HepG2 (cell line): ENCODE data around the gene TP53I3. TPM values are rescaled to one million over a fixed set of nuclear protein-coding genes. Genes with fewer than 3 reads are reported as not detected.

Source experiments
- CC2D1A ChIP-seq: sonication (generic); formaldehyde crosslinking; IDR thresholded peaks from 2 replicates; pipeline ENCODE4 v1.8.1; 2023; ENCODE audit warnings: mild to moderate bottlenecking, missing genetic modification reagents
- FOXC1 ChIP-seq: sonication (generic); formaldehyde crosslinking; IDR thresholded peaks from 2 replicates; pipeline ENCODE4 v1.8.0; 2022; ENCODE audit warnings: mild to moderate bottlenecking, missing genetic modification reagents, borderline replicate concordance
- FOXP1 ChIP-seq, 2 experiments: fragments of 450-650 bp in 1 of 2; IDR thresholded peaks; 2 replicates each; pipeline ENCODE4 v1.6.1; 2017 to 2018; ENCODE audit warnings: antibody characterized with exemption in 1 of 2
- MAFK ChIP-seq, 2 experiments: IDR thresholded peaks in 1 of 2; conservative IDR thresholded peaks in 1 of 2; 2 replicates each; pipeline ENCODE4 v1.6.1; 2011; ENCODE audit warnings: improper control_type of control experiment in 2 of 2, low read length in 2 of 2
- NFE2 ChIP-seq: sonication (generic); formaldehyde crosslinking; IDR thresholded peaks from 2 replicates; pipeline ENCODE4 v1.4.0; 2020; ENCODE audit warnings: missing genetic modification reagents
- RNF2 ChIP-seq: fragments of 450-650 bp; conservative IDR thresholded peaks from 2 replicates; pipeline ENCODE4 v1.6.1; 2016; ENCODE audit warnings: low read depth
- SSRP1 ChIP-seq: IDR thresholded peaks from 2 replicates; pipeline ENCODE4 v1.6.1; 2016; ENCODE audit warnings: control low read depth
- U2AF2 ChIP-seq: fragments of 200-400 bp; formaldehyde crosslinking; IDR thresholded peaks from 2 replicates; pipeline ENCODE4 v1.6.1; 2017; ENCODE audit warnings: low read depth, mild to moderate bottlenecking, low read length
- ZNF251 ChIP-seq: sonication (generic); formaldehyde crosslinking; IDR thresholded peaks from 2 replicates; pipeline ENCODE4 v1.9.0; 2021; ENCODE audit warnings: mild to moderate bottlenecking, missing genetic modification reagents
- ZNF274 ChIP-seq: sonication (generic); formaldehyde crosslinking; IDR thresholded peaks from 2 replicates; pipeline ENCODE4 v1.5.1; 2020; ENCODE audit warnings: mild to moderate bottlenecking, missing genetic modification reagents
- ZNF33B ChIP-seq: sonication (generic); formaldehyde crosslinking; IDR thresholded peaks from 2 replicates; pipeline ENCODE4 v1.5.1; 2020; ENCODE audit warnings: mild to moderate bottlenecking, missing genetic modification reagents
- ZNF44 ChIP-seq: sonication (generic); formaldehyde crosslinking; IDR thresholded peaks from 2 replicates; pipeline ENCODE4 v1.5.1; 2020; ENCODE audit warnings: mild to moderate bottlenecking, missing genetic modification reagents
- ZNF501 ChIP-seq: sonication (generic); formaldehyde crosslinking; IDR thresholded peaks from 2 replicates; pipeline ENCODE4 v1.5.1; 2020; ENCODE audit warnings: mild to moderate bottlenecking, moderate library complexity, missing genetic modification reagents
- ZNF572 ChIP-seq: sonication (generic); formaldehyde crosslinking; IDR thresholded peaks from 2 replicates; pipeline ENCODE4 v1.5.1; 2020; ENCODE audit warnings: mild to moderate bottlenecking, missing genetic modification reagents
- ZNF607 ChIP-seq: sonication (generic); formaldehyde crosslinking; IDR thresholded peaks from 2 replicates; pipeline ENCODE4 v1.5.1; 2020; ENCODE audit warnings: missing genetic modification reagents, mild to moderate bottlenecking, borderline replicate concordance
- ZNF782 ChIP-seq: sonication (generic); formaldehyde crosslinking; IDR thresholded peaks from 2 replicates; pipeline ENCODE4 v1.4.0; 2020; ENCODE audit warnings: missing genetic modification reagents, mild to moderate bottlenecking, borderline replicate concordance
- ZSCAN30 ChIP-seq: sonication (generic); formaldehyde crosslinking; IDR thresholded peaks from 2 replicates; pipeline ENCODE4 v1.5.0; 2020; ENCODE audit warnings: mild to moderate bottlenecking, missing genetic modification reagents
- polyA plus RNA-seq, 8 experiments: library from polyadenylated mRNA; depleted of rRNA in 3 of 8; stranded (reverse) in 7 of 8; unstranded in 1 of 8; fragments of >200 nt; fragmentation: Illumina TruSeq in 4 of 8; extraction: Trizol in 4 of 8; gene quantifications; 2 replicates each; pipeline versions ENCODE4 v1.2.1 to v1.2.3, GENCODE V29; 2011 to 2016; ENCODE audit warnings: low read depth in 4 of 8, missing spikeins in 1 of 8, mixed read lengths in 1 of 8; ENCODE audit not compliant: insufficient read depth in 1 of 8
- total RNA-seq, 5 experiments: library from RNA; depleted of rRNA; stranded (reverse); fragments of >200 nt; fragmentation: Illumina TruSeq; extraction: Trizol; gene quantifications; 2 replicates each; pipeline ENCODE4 v1.2.3, GENCODE V29; 2016; ENCODE audit warnings: low read depth in 1 of 5
- TF ChIP-seq, protein P1 (sequence below): IDR thresholded peaks from 2 replicates; pipeline ENCODE4 v1.6.1; 2016; ENCODE audit warnings: low read depth, missing genetic modification reagents, missing compliant biosample characterization
- TF ChIP-seq, protein P2 (sequence below): sonication (generic); formaldehyde crosslinking; IDR thresholded peaks from 2 replicates; pipeline ENCODE4 v1.9.0; 2021; ENCODE audit warnings: missing genetic modification reagents, borderline replicate concordance
- TF ChIP-seq, protein P3 (sequence below): sonication (generic); formaldehyde crosslinking; IDR thresholded peaks from 2 replicates; pipeline ENCODE4 v1.8.0; 2022; ENCODE audit warnings: missing genetic modification reagents, mild to moderate bottlenecking, borderline replicate concordance
- TF ChIP-seq, protein P4 (sequence below): sonication (generic); formaldehyde crosslinking; IDR thresholded peaks from 2 replicates; pipeline ENCODE4 v1.9.0; 2021; ENCODE audit warnings: missing genetic modification reagents, borderline replicate concordance

Gene TP53I3
- total and polyA plus RNA-seq, 2 of the 13 experiments (the other 11 are each of a cell fraction or from before 2014, with no cell fraction given), result 25.0 to 44.1 TPM

DNA sequence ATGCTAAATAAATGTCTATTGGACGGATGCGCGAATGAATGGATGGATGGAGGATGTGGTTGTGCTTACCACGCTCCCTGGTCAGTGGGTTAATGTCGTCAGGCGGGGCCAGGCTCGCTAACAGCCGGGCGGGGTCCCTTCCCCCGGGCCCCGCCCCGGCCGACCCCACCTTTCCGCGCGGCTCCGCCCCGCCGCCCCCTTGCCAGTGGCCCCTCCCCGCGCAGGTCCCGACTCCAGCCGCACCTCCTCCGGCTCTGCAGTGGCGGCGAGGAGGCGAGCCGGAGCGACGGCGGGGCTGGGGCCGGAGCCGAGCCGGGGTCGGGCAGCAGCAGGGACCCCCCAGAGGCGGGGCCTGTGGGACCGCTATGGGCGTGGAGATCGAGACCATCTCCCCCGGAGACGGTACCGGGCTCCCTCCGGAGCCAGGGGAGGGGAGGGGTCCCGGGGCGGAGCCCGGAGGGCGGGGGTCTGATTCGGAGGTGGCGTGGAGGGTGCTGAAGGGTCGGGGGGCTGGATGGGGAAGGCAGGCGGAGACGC lies 35.1 kb downstream of the TP53I3 start, which contains the start of gene FKBP1B (continued):
- TF ChIP-seq, protein P1, sequence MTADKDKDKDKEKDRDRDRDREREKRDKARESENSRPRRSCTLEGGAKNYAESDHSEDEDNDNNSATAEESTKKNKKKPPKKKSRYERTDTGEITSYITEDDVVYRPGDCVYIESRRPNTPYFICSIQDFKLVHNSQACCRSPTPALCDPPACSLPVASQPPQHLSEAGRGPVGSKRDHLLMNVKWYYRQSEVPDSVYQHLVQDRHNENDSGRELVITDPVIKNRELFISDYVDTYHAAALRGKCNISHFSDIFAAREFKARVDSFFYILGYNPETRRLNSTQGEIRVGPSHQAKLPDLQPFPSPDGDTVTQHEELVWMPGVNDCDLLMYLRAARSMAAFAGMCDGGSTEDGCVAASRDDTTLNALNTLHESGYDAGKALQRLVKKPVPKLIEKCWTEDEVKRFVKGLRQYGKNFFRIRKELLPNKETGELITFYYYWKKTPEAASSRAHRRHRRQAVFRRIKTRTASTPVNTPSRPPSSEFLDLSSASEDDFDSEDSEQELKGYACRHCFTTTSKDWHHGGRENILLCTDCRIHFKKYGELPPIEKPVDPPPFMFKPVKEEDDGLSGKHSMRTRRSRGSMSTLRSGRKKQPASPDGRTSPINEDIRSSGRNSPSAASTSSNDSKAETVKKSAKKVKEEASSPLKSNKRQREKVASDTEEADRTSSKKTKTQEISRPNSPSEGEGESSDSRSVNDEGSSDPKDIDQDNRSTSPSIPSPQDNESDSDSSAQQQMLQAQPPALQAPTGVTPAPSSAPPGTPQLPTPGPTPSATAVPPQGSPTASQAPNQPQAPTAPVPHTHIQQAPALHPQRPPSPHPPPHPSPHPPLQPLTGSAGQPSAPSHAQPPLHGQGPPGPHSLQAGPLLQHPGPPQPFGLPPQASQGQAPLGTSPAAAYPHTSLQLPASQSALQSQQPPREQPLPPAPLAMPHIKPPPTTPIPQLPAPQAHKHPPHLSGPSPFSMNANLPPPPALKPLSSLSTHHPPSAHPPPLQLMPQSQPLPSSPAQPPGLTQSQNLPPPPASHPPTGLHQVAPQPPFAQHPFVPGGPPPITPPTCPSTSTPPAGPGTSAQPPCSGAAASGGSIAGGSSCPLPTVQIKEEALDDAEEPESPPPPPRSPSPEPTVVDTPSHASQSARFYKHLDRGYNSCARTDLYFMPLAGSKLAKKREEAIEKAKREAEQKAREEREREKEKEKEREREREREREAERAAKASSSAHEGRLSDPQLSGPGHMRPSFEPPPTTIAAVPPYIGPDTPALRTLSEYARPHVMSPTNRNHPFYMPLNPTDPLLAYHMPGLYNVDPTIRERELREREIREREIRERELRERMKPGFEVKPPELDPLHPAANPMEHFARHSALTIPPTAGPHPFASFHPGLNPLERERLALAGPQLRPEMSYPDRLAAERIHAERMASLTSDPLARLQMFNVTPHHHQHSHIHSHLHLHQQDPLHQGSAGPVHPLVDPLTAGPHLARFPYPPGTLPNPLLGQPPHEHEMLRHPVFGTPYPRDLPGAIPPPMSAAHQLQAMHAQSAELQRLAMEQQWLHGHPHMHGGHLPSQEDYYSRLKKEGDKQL (CRISPR knock-in tag), result no peak
- TF ChIP-seq RNF2 (no peak), ZNF251 (CRISPR knock-in tag) (no peak), ZNF782 (CRISPR knock-in tag) (no peak), ZNF44 (CRISPR knock-in tag) (no peak), ZNF572 (CRISPR knock-in tag) (no peak), ZNF501 (CRISPR knock-in tag) (no peak), FOXP1 (IDR thresholded peaks at IDR 0.05) (no peak), FOXP1 (CRISPR knock-in tag; IDR thresholded peaks at IDR 0.05) (no peak), ZNF33B (CRISPR knock-in tag) (no peak), FOXC1 (CRISPR knock-in tag) (no peak; the same call in 1 of the 2 replicates), U2AF2 (no peak), MAFK (conservative IDR thresholded peaks at IDR 0.05 in 1 of 2, IDR thresholded peaks at IDR 0.05 in 1 of 2; ENCODE audit: low read length in 2 of 2) (no peak), ZNF607 (0 out of 2 replicates have a peak, but pooled peaks have one; percentile 70), SSRP1 (CRISPR knock-in tag) (no peak), NFE2 (CRISPR knock-in tag) (no peak), CC2D1A (no peak), ZSCAN30 (CRISPR knock-in tag) (no peak), ZNF274 (CRISPR knock-in tag) (no peak)
- TF ChIP-seq, protein P2, sequence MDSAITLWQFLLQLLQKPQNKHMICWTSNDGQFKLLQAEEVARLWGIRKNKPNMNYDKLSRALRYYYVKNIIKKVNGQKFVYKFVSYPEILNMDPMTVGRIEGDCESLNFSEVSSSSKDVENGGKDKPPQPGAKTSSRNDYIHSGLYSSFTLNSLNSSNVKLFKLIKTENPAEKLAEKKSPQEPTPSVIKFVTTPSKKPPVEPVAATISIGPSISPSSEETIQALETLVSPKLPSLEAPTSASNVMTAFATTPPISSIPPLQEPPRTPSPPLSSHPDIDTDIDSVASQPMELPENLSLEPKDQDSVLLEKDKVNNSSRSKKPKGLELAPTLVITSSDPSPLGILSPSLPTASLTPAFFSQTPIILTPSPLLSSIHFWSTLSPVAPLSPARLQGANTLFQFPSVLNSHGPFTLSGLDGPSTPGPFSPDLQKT (CRISPR knock-in tag), result no peak
- TF ChIP-seq, protein P3, sequence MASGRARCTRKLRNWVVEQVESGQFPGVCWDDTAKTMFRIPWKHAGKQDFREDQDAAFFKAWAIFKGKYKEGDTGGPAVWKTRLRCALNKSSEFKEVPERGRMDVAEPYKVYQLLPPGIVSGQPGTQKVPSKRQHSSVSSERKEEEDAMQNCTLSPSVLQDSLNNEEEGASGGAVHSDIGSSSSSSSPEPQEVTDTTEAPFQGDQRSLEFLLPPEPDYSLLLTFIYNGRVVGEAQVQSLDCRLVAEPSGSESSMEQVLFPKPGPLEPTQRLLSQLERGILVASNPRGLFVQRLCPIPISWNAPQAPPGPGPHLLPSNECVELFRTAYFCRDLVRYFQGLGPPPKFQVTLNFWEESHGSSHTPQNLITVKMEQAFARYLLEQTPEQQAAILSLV (CRISPR knock-in tag), result 0 out of 2 replicates have a peak, but pooled peaks have one; percentile 33
- TF ChIP-seq, protein P4, sequence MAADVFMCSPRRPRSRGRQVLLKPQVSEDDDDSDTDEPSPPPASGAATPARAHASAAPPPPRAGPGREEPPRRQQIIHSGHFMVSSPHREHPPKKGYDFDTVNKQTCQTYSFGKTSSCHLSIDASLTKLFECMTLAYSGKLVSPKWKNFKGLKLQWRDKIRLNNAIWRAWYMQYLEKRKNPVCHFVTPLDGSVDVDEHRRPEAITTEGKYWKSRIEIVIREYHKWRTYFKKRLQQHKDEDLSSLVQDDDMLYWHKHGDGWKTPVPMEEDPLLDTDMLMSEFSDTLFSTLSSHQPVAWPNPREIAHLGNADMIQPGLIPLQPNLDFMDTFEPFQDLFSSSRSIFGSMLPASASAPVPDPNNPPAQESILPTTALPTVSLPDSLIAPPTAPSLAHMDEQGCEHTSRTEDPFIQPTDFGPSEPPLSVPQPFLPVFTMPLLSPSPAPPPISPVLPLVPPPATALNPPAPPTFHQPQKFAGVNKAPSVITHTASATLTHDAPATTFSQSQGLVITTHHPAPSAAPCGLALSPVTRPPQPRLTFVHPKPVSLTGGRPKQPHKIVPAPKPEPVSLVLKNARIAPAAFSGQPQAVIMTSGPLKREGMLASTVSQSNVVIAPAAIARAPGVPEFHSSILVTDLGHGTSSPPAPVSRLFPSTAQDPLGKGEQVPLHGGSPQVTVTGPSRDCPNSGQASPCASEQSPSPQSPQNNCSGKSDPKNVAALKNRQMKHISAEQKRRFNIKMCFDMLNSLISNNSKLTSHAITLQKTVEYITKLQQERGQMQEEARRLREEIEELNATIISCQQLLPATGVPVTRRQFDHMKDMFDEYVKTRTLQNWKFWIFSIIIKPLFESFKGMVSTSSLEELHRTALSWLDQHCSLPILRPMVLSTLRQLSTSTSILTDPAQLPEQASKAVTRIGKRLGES, result no peak
